ENCODE data around the gene SYCP2L. TPM values are rescaled to one million over a fixed set of nuclear protein-coding genes. Genes with fewer than 3 reads are reported as not detected.

Gene SYCP2L
- total and polyA plus RNA-seq, 2 of the 8 experiments (the other 6 are each of a cell fraction or from before 2014, with no cell fraction given): 1.7 to 4.2 TPM

- no peak overlapping the region for H2AK5ac ChIP-seq (ENCODE audit: low read depth, low read length)
- H3K23ac ChIP-seq (ENCODE audit: insufficient read length): no peak overlapping the region
- H2BK20ac ChIP-seq (ENCODE audit: low read length): no peak overlapping the region
- no peak overlapping the region for H4K5ac ChIP-seq (ENCODE audit: insufficient read length, low read depth, low read length)
- H2BK5ac ChIP-seq (ENCODE audit: low read depth, low read length): no peak overlapping the region
- H3K14ac ChIP-seq (ENCODE audit: insufficient read length): no peak overlapping the region
- H4K8ac ChIP-seq (ENCODE audit: extremely low read depth, insufficient read depth, low read length): no peak overlapping the region
- WGBS, 2 experiments (ENCODE audit: extremely low coverage in 1 of 2, insufficient coverage in 1 of 2, insufficient read length in 1 of 2, insufficient replicate concordance in 2 of 2, low coverage in 1 of 2, low lambda C conversion rate in 2 of 2, missing lambda C conversion rate in 1 of 2): 92% methylated on average over 4 of the region's 4 CpGs; no CpG with 5 or more reads in 1 of the 2 experiments
- no peak overlapping the region for H3K9ac ChIP-seq (replicated peaks in 1 of 4; ENCODE audit: extremely low read depth in 1 of 4, low read depth in 3 of 4, low read length in 3 of 4)
- H2BK120ac ChIP-seq (replicated peaks; ENCODE audit: low read depth, low read length): no peak overlapping the region
- ChIA-PET CTCF (ENCODE audit: partially characterized antibody) (interaction anchor here (1.1 kb wide), 1 partner anchor 73 kb away, joined by 3 read pairs; no protein-coding TSS in a partner anchor), POLR2A (ENCODE audit: partially characterized antibody) (no interaction called here)
- H2BK15ac ChIP-seq (ENCODE audit: low read length): no peak overlapping the region
- no peaks in the 10 kb centered on the region for H3K79me2 ChIP-seq (ENCODE audit: control insufficient read depth in 1 of 2, insufficient read depth in 2 of 2, low read length in 2 of 2)
- H4K91ac ChIP-seq (replicated peaks; ENCODE audit: insufficient read length, low read length): no peak overlapping the region
- DNase-seq (ENCODE audit: low read depth in 1 of 2, low spot score in 2 of 2) (no peak), FAIRE-seq (no peak)
- peaks cover 0 to 3% (median 0%) of the 10 kb centered on the region in 4 experiments; a peak in 1 of 7 replicates for H3K4me1 ChIP-seq (replicated peaks in 1 of 4; ENCODE audit: control insufficient read depth in 3 of 4, insufficient read depth in 4 of 4, low read length in 3 of 4)
- H3K4me3 ChIP-seq (ENCODE audit: extremely low read depth in 1 of 4, insufficient read depth in 2 of 4, low read depth in 3 of 4, low read length in 4 of 4): no peak overlapping the region
- H3K23me2 ChIP-seq (ENCODE audit: low read depth, low read length): no peaks in the 10 kb centered on the region
- no peaks in the 10 kb centered on the region for H3K9me3 ChIP-seq (ENCODE audit: insufficient read depth in 2 of 2, low read depth in 1 of 2, low read length in 1 of 2)
- H3K36me3 ChIP-seq (ENCODE audit: control insufficient read depth in 2 of 4, insufficient read depth in 4 of 4, low read length in 3 of 4): no peaks in the 10 kb centered on the region
- no peak overlapping the region for H2AFZ ChIP-seq (ENCODE audit: low read length)
- peaks cover under 1 to 7% (median 1%) of the 10 kb centered on the region in 4 experiments; a peak in 6 of 7 replicates for H3K27me3 ChIP-seq (replicated peaks in 1 of 4; ENCODE audit: control insufficient read depth in 3 of 4, extremely low read depth in 1 of 4, insufficient read depth in 3 of 4, low read length in 3 of 4)
- no peaks in the 10 kb centered on the region for H3K79me1 ChIP-seq (ENCODE audit: low read depth, low read length)
- no peak overlapping the region for H3K56ac ChIP-seq (replicated peaks; ENCODE audit: insufficient read length, low read depth, low read length)
- H3K4me2 ChIP-seq (ENCODE audit: insufficient read depth in 1 of 2, low read depth in 2 of 2, low read length in 2 of 2): no peak overlapping the region
- H3K18ac ChIP-seq (ENCODE audit: extremely low read depth, low read length): no peak overlapping the region
- H3K4ac ChIP-seq (replicated peaks; ENCODE audit: insufficient read length, low read depth, low read length): no peak overlapping the region
- H4K20me1 ChIP-seq (replicated peaks in 1 of 2; ENCODE audit: control insufficient read depth in 1 of 2, insufficient read depth in 2 of 2, low read length in 2 of 2): no peaks in the 10 kb centered on the region
- no peak overlapping the region for H2BK12ac ChIP-seq (ENCODE audit: low read depth, low read length)
- no peak overlapping the region for H3K27ac ChIP-seq (ENCODE audit: low read depth, low read length)
- TF ChIP-seq JUN (IDR thresholded peaks at IDR 0.05; ENCODE audit: low read depth, low read length) (no peak), SP2 (IDR thresholded peaks at IDR 0.05; ENCODE audit: low read length) (no peak), HDAC2 (IDR thresholded peaks at IDR 0.05; ENCODE audit: borderline replicate concordance in 1 of 2, low read depth in 2 of 2, low read length in 2 of 2) (no peak), E2F6 (IDR thresholded peaks at IDR 0.05) (no peak), MAFK (IDR thresholded peaks at IDR 0.05; ENCODE audit: low read depth, low read length) (no peak), NANOG (IDR thresholded peaks at IDR 0.05; ENCODE audit: insufficient read depth, low read depth, low read length, poor library complexity, severe bottlenecking) (no peak), EZH2 (IDR thresholded peaks at IDR 0.05; ENCODE audit: low read depth, low read length, severe bottlenecking) (no peak), RFX5 (IDR thresholded peaks at IDR 0.05; ENCODE audit: borderline replicate concordance, low read depth, low read length) (no peak), RAD21 (IDR thresholded peaks at IDR 0.05 in 1 of 2, conservative IDR thresholded peaks at IDR 0.05 in 1 of 2; ENCODE audit: low read depth in 2 of 2, low read length in 2 of 2) (no peak), KDM1A (IDR thresholded peaks at IDR 0.05; ENCODE audit: borderline replicate concordance, low read length) (no peak), POLR2A (IDR thresholded peaks at IDR 0.05; ENCODE audit: control extremely low read depth in 1 of 2, low read depth in 2 of 2, low read length in 2 of 2) (no peak), SP1 (IDR thresholded peaks at IDR 0.05; ENCODE audit: low read depth, low read length) (no peak), CEBPB (IDR thresholded peaks at IDR 0.05; ENCODE audit: low read depth, low read length) (no peak)
These were observed 11.8 kb upstream of the SYCP2L start for GRCh38 chr6:10875026-10875425.
